Parathyroid adenoma (tissue), 2 donors: Measurements from ENCODE around the gene UPF3B.

Source experiments
- H2AFZ ChIP-seq: fragments of 300-600 bp; sonication (generic); one replicate; pipeline ENCODE4 v1.7.0; 2017; ENCODE audit warnings: antibody characterized with exemption, mild to moderate bottlenecking
- H3K27ac ChIP-seq: fragments of 300-600 bp; sonication (generic); one replicate; pipeline ENCODE4 v1.7.0; 2017
- H3K27me3 ChIP-seq: fragments of 300-600 bp; sonication (generic); one replicate; pipeline ENCODE4 v1.7.0; 2017; ENCODE audit warnings: low read length; ENCODE audit not compliant: control insufficient read depth, insufficient read depth
- H3K36me3 ChIP-seq: fragments of 300-600 bp; sonication (generic); one replicate; pipeline ENCODE4 v1.7.0; 2017; ENCODE audit warnings: low read length; ENCODE audit not compliant: control insufficient read depth, insufficient read depth
- H3K4me1 ChIP-seq: fragments of 300-600 bp; sonication (generic); one replicate; pipeline ENCODE4 v1.7.0; 2017; ENCODE audit warnings: control low read depth
- H3K4me2 ChIP-seq: fragments of 300-600 bp; sonication (generic); one replicate; pipeline ENCODE4 v1.7.0; 2017; ENCODE audit warnings: low read length
- H3K4me3 ChIP-seq: fragments of 300-600 bp; sonication (generic); one replicate; pipeline ENCODE4 v1.7.0; 2017; ENCODE audit warnings: low read depth, low read length
- H3K79me2 ChIP-seq: fragments of 300-600 bp; sonication (generic); one replicate; pipeline ENCODE4 v1.7.0; 2017; ENCODE audit warnings: control low read depth
- H3K9ac ChIP-seq: fragments of 300-600 bp; sonication (generic); one replicate; pipeline ENCODE4 v1.7.0; 2017; ENCODE audit warnings: mild to moderate bottlenecking
- H3K9me3 ChIP-seq: fragments of 300-600 bp; sonication (generic); one replicate; pipeline ENCODE4 v1.7.0; 2017; ENCODE audit warnings: low read length; ENCODE audit not compliant: control insufficient read depth
- TF ChIP-seq, protein P1 (sequence below): fragments of 300-600 bp; sonication (generic); IDR thresholded peaks from one replicate; pipeline ENCODE4 v1.7.0; 2017; ENCODE audit warnings: antibody characterized with exemption, mild to moderate bottlenecking
- donor health status: primary hyperparathyroidism.

Gene UPF3B

GRCh38 chrX:119878740-119879139 lies 26.0 kb upstream of the UPF3B start:
- no peak overlapping the region for H3K4me2 ChIP-seq
- H3K9ac ChIP-seq: no peak overlapping the region
- TF ChIP-seq, protein P1, sequence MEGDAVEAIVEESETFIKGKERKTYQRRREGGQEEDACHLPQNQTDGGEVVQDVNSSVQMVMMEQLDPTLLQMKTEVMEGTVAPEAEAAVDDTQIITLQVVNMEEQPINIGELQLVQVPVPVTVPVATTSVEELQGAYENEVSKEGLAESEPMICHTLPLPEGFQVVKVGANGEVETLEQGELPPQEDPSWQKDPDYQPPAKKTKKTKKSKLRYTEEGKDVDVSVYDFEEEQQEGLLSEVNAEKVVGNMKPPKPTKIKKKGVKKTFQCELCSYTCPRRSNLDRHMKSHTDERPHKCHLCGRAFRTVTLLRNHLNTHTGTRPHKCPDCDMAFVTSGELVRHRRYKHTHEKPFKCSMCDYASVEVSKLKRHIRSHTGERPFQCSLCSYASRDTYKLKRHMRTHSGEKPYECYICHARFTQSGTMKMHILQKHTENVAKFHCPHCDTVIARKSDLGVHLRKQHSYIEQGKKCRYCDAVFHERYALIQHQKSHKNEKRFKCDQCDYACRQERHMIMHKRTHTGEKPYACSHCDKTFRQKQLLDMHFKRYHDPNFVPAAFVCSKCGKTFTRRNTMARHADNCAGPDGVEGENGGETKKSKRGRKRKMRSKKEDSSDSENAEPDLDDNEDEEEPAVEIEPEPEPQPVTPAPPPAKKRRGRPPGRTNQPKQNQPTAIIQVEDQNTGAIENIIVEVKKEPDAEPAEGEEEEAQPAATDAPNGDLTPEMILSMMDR: no peak
- H3K9me3 ChIP-seq: no peaks in the 10 kb centered on the region
- H3K4me3 ChIP-seq: no peak overlapping the region
- H3K27me3 ChIP-seq: no peaks in the 10 kb centered on the region
- H3K4me1 ChIP-seq: no peaks in the 10 kb centered on the region
- no peak overlapping the region for H2AFZ ChIP-seq
- no peaks in the 10 kb centered on the region for H3K36me3 ChIP-seq
- H3K79me2 ChIP-seq: no peaks in the 10 kb centered on the region
- no peak overlapping the region for H3K27ac ChIP-seq

DNA sequence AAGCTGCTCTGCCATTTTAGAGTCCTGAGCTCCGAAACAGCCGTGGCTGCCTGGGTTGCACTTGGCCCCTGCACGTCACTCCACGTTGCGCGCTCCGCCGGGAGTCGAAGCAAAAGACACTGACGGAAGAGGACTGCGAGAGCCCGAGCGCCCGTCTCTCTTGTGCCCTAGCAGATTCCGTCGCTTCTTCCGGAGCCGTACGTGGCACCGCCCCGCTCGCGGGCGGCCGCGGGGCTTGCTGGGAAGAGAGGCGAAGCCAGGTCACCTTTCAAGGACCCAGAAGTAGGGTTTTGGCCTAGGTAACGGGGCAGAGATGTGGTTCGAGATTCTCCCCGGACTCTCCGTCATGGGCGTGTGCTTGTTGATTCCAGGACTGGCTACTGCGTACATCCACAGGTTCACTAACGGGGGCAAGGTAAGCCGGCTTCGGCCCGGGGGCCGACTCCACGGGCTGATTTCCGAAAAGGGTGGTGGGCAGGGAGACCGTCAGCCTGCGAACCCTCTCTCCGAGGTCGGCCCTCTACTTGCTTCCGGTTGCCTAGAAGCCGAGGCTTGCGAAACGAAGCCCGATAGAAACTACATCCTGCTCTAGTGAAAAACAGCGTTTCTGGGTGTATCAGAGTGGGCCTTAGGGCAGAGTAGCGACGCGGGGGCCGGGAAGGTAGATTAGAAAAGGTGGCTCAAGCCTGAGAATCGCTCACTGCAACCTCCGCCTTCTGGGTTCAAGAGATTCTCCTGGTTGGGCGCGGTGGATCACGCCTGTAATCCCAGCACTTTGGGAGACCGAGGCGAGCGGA lies 19.0 kb upstream of the UPF3B start, which contains the start of the genes NDUFA1 and RNF113A:
NDUFA1 (plus strand) TSS at position 234 of the 797 bp plus-strand sequence; CDS start at position 314, 80 bp downstream.
RNF113A (minus strand) TSS at position 135 of the 797 bp plus-strand sequence; CDS start at position 15, 120 bp downstream.
- Histone ChIP-seq H2AFZ (peak within 1 kb of the TSS; percentile 86), H3K4me3 (peak within 1 kb of the TSS; percentile 89), H3K9ac (peak within 1 kb of the TSS; percentile 93), H3K27me3 (no peaks in the 10 kb centered on the region), H3K36me3 (no peaks in the 10 kb centered on the region), H3K9me3 (no peaks in the 10 kb centered on the region), H3K4me1 (peaks cover 4% of the 10 kb centered on the region), H3K4me2 (peak within 1 kb of the TSS; percentile 71), H3K27ac (peak within 1 kb of the TSS; percentile 99), H3K79me2 (peaks cover 6% of the 10 kb centered on the region)
- TF ChIP-seq, protein P1: no peak

GRCh38 chrX:119871245-119871598 lies 18.5 kb upstream of the UPF3B start:
- TF ChIP-seq, protein P1: no peak
- Histone ChIP-seq H3K4me2 (peak overlapping the region; percentile 71), H3K4me3 (peak overlapping the region; percentile 89), H3K36me3 (no peaks in the 10 kb centered on the region), H3K9ac (no peak overlapping the region), H3K4me1 (peaks cover 4% of the 10 kb centered on the region), H2AFZ (peak overlapping the region; percentile 86), H3K9me3 (no peaks in the 10 kb centered on the region), H3K27me3 (no peaks in the 10 kb centered on the region), H3K79me2 (peaks cover 6% of the 10 kb centered on the region), H3K27ac (peak overlapping the region; percentile 99)

GRCh38 chrX:119870626-119871131 lies 17.9 kb upstream of the UPF3B start:
- peak overlapping the region; percentile 71 for H3K4me2 ChIP-seq
- H3K27me3 ChIP-seq: no peaks in the 10 kb centered on the region
- H3K27ac ChIP-seq: peak overlapping the region; percentile 99
- H3K4me3 ChIP-seq: peak overlapping the region; percentile 89
- H3K36me3 ChIP-seq: no peaks in the 10 kb centered on the region
- H3K4me1 ChIP-seq: peaks cover 4% of the 10 kb centered on the region
- H2AFZ ChIP-seq: peak overlapping the region; percentile 86
- TF ChIP-seq, protein P1: no peak
- no peaks in the 10 kb centered on the region for H3K9me3 ChIP-seq
- peaks cover 6% of the 10 kb centered on the region for H3K79me2 ChIP-seq
- H3K9ac ChIP-seq: peak overlapping the region; percentile 37
